Activated naive CD8-positive, alpha-beta T cell treated with anti-CD3 and anti-CD28 coated beads, Interleukin-2, amount 50 U/mL, for 24 hours (primary cell): ENCODE measurements around the gene TMEM132D.

ENCODE experiments used
- ATAC-seq: fragments of 150-1000 bp; cut with Tn5 transposase; one replicate; pipeline ENCODE4 v1.10.0; 2021
- DNase-seq: peaks from one replicate; pipeline ENCODE4 v3.0.0; 2021
- H3K27ac Mint-ChIP-seq: one replicate; pipeline ENCODE4 v1.8.0; 2021; ENCODE audit warnings: mild to moderate bottlenecking, mixed read lengths
- H3K27me3 Mint-ChIP-seq: one replicate; pipeline ENCODE4 v1.8.0; 2021; ENCODE audit warnings: mixed read lengths
- H3K36me3 Mint-ChIP-seq: one replicate; pipeline ENCODE4 v1.8.0; 2021; ENCODE audit warnings: low read depth, mixed read lengths
- H3K4me1 Mint-ChIP-seq: one replicate; pipeline ENCODE4 v1.8.0; 2021; ENCODE audit warnings: mixed read lengths
- H3K4me3 Mint-ChIP-seq: one replicate; pipeline ENCODE4 v1.8.0; 2021; ENCODE audit warnings: mild to moderate bottlenecking, moderate library complexity, mixed read lengths
- H3K9me3 Mint-ChIP-seq: one replicate; pipeline ENCODE4 v1.8.0; 2021; ENCODE audit warnings: mixed read lengths

TMEM132D gene

DNA sequence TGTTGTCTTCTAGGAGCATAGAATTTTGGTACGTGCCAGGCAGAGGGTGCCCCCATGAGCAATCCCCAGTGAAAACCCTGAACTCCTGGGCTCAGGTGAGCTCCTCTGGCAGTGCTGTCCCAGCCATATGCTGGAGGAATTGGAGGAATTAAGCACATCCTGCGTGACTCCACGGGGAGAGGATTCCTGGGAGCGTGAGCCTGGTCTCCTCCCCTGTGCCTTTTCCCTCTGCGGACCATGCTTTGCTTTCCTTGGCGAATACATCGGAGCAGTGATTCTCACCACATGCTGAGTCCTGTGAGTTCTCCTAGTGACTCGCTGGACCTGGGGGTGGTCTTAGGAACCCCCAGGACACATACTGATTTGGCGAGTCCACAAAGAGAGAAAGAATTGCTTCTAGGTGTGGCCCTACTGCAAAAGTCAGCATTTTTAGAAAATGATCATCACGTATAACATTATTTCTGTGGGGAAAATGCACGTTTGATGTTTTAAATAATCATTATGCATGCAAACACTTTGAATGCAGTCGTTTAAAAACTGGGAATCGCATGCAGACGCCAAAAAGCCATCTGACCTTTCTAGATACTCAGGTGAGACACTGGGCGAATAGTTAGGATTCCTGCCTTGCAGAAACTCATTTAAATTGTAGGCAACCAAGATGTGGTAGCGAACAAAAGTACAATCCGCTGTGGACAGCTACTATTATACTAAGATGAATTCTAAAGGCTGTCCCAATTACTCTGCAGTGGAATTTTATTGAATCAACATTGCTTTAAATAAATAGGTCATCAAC lies 370.9 kb downstream of the TMEM132D start:
- H3K4me3 Mint-ChIP-seq = no peak overlapping the region
- ATAC-seq (no peak), DNase-seq (no peak)
- H3K4me1 Mint-ChIP-seq = no peaks in the 10 kb centered on the region
- H3K36me3 Mint-ChIP-seq = no peaks in the 10 kb centered on the region
- no peaks in the 10 kb centered on the region for H3K27me3 Mint-ChIP-seq
- H3K27ac Mint-ChIP-seq = no peak overlapping the region
- H3K9me3 Mint-ChIP-seq = peaks cover 12% of the 10 kb centered on the region

DNA sequence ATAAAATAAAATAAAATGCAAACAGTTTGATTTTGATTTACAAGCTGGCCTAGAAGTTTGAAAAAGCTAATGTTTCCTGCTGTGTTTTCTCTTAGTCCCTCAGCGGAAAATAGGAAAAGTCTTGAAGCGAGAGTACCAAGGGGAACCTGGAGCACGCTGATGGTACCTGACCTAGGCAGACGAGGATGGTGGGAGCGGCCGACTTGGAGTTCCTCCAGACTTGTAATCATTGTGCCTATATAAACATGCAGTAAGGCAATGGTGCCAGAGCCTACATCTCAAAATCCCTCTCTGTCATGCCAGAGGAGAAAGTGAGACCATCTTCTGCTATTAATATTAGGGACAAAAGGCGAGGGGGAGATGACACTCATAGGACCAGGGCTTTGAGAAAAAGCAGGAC lies 371.7 kb downstream of the TMEM132D start:
- ATAC-seq (no peak), DNase-seq (no peak)
- Mint-ChIP-seq H3K4me1 (no peaks in the 10 kb centered on the region), H3K4me3 (no peak overlapping the region), H3K27ac (no peak overlapping the region), H3K9me3 (peaks cover 8% of the 10 kb centered on the region), H3K36me3 (no peaks in the 10 kb centered on the region), H3K27me3 (no peaks in the 10 kb centered on the region)

DNA sequence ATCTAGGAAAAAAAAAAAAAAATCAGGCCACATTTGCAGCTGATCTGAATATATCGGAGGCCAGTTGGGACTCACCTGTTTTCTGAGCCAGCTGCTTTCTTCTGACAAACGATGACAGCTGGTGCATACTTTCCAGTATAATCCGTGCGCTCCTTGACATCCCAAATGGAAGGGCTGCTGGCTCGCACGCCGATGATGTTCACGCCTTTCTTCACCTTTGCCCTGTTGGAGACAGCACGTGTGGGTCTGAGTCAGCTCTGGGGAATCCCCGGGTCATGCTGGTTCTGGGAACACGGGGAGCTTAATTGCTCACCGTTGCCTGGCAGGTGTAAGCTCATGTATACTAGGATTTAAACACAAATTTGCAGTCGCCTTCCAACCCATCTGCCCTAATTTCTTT lies 372.8 kb downstream of the TMEM132D start:
- Mint-ChIP-seq H3K9me3 (peaks cover 8% of the 10 kb centered on the region), H3K27ac (no peak overlapping the region), H3K4me3 (no peak overlapping the region), H3K36me3 (no peaks in the 10 kb centered on the region), H3K4me1 (no peaks in the 10 kb centered on the region), H3K27me3 (no peaks in the 10 kb centered on the region)
- no peak for ATAC-seq
- no peak for DNase-seq

- ATAC-seq = no peak
- H3K27me3 Mint-ChIP-seq = no peaks in the 10 kb centered on the region
These were observed 373.3 kb downstream of the TMEM132D start for GRCh38 chr12:129530517-129530916.

GRCh38 chr12:129527506-129527905 lies 376.3 kb downstream of the TMEM132D start:
- no peaks in the 10 kb centered on the region for H3K4me1 Mint-ChIP-seq
- ATAC-seq (no peak), DNase-seq (no peak)
- H3K27ac Mint-ChIP-seq = no peak overlapping the region
- peaks cover 8% of the 10 kb centered on the region for H3K9me3 Mint-ChIP-seq
- H3K4me3 Mint-ChIP-seq = no peak overlapping the region
- no peaks in the 10 kb centered on the region for H3K36me3 Mint-ChIP-seq
- H3K27me3 Mint-ChIP-seq = no peaks in the 10 kb centered on the region

More at GRCh38 chr12:129530517-129530916, 373.3 kb downstream of the TMEM132D start:
- no peak for DNase-seq
- H3K27ac Mint-ChIP-seq = no peak overlapping the region
- no peaks in the 10 kb centered on the region for H3K36me3 Mint-ChIP-seq
- no peaks in the 10 kb centered on the region for H3K4me1 Mint-ChIP-seq
- H3K4me3 Mint-ChIP-seq = no peak overlapping the region
- H3K9me3 Mint-ChIP-seq = peaks cover 8% of the 10 kb centered on the region

DNA sequence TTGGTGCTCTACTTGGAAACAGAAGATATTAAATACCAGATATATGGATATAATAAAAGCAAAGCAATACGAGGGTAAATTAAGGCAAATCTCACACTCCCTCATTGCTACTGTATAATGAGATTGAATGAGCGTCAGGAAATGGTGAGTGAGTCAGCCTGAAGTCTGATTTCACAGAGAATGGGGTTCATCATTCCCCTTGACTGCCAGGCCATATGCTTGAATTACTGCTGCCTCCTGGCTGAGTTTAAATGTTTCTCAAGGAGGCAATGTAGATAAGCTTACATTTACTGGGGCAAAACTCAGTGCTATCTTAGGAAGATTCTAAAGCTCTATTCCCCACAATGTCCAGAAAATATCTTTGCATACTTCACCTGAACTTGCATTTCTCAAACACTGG lies 380.2 kb downstream of the TMEM132D start:
- H3K9me3 Mint-ChIP-seq = peaks cover 8% of the 10 kb centered on the region
- no peak overlapping the region for H3K27ac Mint-ChIP-seq
- no peaks in the 10 kb centered on the region for H3K36me3 Mint-ChIP-seq
- no peaks in the 10 kb centered on the region for H3K27me3 Mint-ChIP-seq
- DNase-seq = no peak
- H3K4me1 Mint-ChIP-seq = no peaks in the 10 kb centered on the region
- H3K4me3 Mint-ChIP-seq = no peak overlapping the region
- ATAC-seq = no peak

DNA sequence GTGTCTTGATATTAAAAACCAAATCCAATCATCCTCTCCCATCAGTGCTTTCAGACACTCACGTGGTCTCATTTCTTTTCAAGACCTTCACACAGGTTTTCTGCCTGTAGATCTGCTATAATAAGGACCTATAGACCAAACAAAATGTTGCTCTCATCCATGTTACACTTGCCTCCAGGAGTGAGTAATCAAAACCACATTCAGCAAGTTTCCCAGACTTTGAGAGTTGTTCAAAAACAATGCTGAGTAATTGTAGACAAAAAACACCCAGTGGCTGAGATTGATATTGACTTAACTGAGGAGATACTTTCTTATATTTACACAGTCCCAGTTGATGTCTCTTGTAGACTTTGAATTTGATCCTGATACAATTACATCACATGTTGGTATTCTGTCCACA lies 383.1 kb downstream of the TMEM132D start:
- DNase-seq = no peak
- no peak for ATAC-seq
- H3K36me3 Mint-ChIP-seq = no peaks in the 10 kb centered on the region
- H3K27ac Mint-ChIP-seq = no peak overlapping the region
- no peaks in the 10 kb centered on the region for H3K4me1 Mint-ChIP-seq
- peaks cover 20% of the 10 kb centered on the region for H3K9me3 Mint-ChIP-seq
- H3K4me3 Mint-ChIP-seq = no peak overlapping the region
- no peaks in the 10 kb centered on the region for H3K27me3 Mint-ChIP-seq

DNA sequence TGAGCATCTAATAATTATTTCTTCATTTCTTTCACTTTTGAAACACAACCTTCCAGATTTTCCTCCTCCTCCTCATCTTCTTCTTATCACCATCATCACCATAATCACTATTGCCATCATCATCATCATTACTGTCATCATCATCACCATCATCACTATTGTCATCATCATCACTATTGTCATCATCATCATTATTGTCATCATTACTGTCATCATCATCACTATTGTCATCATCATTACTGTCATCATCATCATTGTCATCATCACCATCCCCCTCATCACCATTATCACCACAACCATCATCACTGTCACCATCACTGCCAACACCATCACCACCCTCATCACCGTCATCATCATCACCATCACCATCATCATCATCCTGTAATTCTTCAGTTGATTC lies 400.0 kb downstream of the TMEM132D start:
- H3K27ac Mint-ChIP-seq = no peak overlapping the region
- no peaks in the 10 kb centered on the region for H3K27me3 Mint-ChIP-seq
- no peak for DNase-seq
- no peak for ATAC-seq
- no peak overlapping the region for H3K4me3 Mint-ChIP-seq
- H3K36me3 Mint-ChIP-seq = no peaks in the 10 kb centered on the region
- no peaks in the 10 kb centered on the region for H3K4me1 Mint-ChIP-seq
- H3K9me3 Mint-ChIP-seq = peaks cover 20% of the 10 kb centered on the region

GRCh38 chr12:129496226-129496625 lies 407.6 kb downstream of the TMEM132D start:
- no peaks in the 10 kb centered on the region for H3K36me3 Mint-ChIP-seq
- H3K9me3 Mint-ChIP-seq = peaks cover 10% of the 10 kb centered on the region

GRCh38 chr12:129494766-129495165 lies 409.1 kb downstream of the TMEM132D start:
- DNase-seq (no peak), ATAC-seq (no peak)
- Mint-ChIP-seq H3K4me1 (no peaks in the 10 kb centered on the region), H3K27me3 (no peaks in the 10 kb centered on the region), H3K4me3 (no peak overlapping the region), H3K9me3 (peaks cover 5% of the 10 kb centered on the region), H3K27ac (no peak overlapping the region), H3K36me3 (no peaks in the 10 kb centered on the region)

More at GRCh38 chr12:129496226-129496625, 407.6 kb downstream of the TMEM132D start:
- DNase-seq (no peak), ATAC-seq (no peak)
- H3K4me1 Mint-ChIP-seq = no peaks in the 10 kb centered on the region
- H3K4me3 Mint-ChIP-seq = no peak overlapping the region
- no peak overlapping the region for H3K27ac Mint-ChIP-seq
- no peaks in the 10 kb centered on the region for H3K27me3 Mint-ChIP-seq

DNA sequence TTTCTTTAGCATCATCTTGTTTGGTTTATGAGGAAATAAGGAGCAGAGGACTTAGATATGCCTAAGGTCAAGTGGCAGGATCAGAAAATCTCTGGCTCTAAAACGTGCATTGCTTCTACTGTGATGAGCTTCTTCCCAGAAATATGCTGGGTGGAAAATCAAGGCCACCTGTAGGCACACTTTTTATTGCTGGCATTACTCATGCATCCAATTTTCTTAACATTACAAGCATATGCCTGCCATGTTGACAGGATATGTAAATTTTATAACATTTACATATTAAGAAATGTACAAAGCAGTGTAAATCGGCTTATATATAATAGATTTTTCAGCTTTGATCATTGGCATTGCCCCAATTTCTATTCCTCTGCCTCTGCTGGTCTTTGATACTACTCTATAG lies 409.6 kb downstream of the TMEM132D start:
- DNase-seq (no peak), ATAC-seq (no peak)
- H3K27ac Mint-ChIP-seq = no peak overlapping the region
- H3K27me3 Mint-ChIP-seq = no peaks in the 10 kb centered on the region
- no peaks in the 10 kb centered on the region for H3K4me1 Mint-ChIP-seq
- H3K9me3 Mint-ChIP-seq = peaks cover 2% of the 10 kb centered on the region
- no peaks in the 10 kb centered on the region for H3K36me3 Mint-ChIP-seq
- H3K4me3 Mint-ChIP-seq = no peak overlapping the region

DNA sequence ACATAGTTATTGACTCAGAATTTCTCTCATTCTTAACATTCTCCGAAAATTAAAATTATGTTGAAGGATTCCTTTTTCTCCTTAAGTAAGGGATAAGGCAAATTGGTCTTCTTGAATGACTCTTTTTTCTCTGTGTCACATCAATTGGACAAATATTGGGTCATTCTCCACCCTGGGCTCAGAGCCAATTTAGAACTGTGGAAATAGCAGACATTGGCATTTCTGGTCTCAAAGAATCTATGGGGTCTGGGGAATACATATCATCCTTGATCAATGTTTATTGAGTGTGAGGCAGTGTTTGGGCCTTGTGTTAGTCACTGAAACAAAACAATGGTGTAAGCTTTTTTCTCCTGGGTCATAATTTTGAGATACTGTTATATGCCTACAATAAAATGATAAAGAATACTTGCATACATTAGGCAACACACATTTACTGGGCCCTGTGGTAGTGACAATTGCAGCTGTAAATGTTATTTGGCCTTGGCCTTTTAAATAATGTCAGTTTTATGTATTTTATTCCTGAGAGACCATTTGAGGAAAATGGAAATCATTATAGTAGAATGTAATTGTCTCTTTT lies 414.6 kb downstream of the TMEM132D start:
- H3K4me3 Mint-ChIP-seq = no peak overlapping the region
- H3K36me3 Mint-ChIP-seq = no peaks in the 10 kb centered on the region

GRCh38 chr12:129486931-129487330 lies 416.9 kb downstream of the TMEM132D start:
- no peak overlapping the region for H3K4me3 Mint-ChIP-seq
- H3K9me3 Mint-ChIP-seq = no peaks in the 10 kb centered on the region
- H3K27ac Mint-ChIP-seq = no peak overlapping the region
- H3K27me3 Mint-ChIP-seq = no peaks in the 10 kb centered on the region
- ATAC-seq (no peak), DNase-seq (no peak)
- no peaks in the 10 kb centered on the region for H3K36me3 Mint-ChIP-seq
- no peaks in the 10 kb centered on the region for H3K4me1 Mint-ChIP-seq

More for the DNA sequence above, 414.6 kb downstream of the TMEM132D start:
- H3K4me1 Mint-ChIP-seq = no peaks in the 10 kb centered on the region
- no peak overlapping the region for H3K27ac Mint-ChIP-seq
- ATAC-seq (no peak), DNase-seq (no peak)
- no peaks in the 10 kb centered on the region for H3K27me3 Mint-ChIP-seq
- H3K9me3 Mint-ChIP-seq = no peaks in the 10 kb centered on the region

DNA sequence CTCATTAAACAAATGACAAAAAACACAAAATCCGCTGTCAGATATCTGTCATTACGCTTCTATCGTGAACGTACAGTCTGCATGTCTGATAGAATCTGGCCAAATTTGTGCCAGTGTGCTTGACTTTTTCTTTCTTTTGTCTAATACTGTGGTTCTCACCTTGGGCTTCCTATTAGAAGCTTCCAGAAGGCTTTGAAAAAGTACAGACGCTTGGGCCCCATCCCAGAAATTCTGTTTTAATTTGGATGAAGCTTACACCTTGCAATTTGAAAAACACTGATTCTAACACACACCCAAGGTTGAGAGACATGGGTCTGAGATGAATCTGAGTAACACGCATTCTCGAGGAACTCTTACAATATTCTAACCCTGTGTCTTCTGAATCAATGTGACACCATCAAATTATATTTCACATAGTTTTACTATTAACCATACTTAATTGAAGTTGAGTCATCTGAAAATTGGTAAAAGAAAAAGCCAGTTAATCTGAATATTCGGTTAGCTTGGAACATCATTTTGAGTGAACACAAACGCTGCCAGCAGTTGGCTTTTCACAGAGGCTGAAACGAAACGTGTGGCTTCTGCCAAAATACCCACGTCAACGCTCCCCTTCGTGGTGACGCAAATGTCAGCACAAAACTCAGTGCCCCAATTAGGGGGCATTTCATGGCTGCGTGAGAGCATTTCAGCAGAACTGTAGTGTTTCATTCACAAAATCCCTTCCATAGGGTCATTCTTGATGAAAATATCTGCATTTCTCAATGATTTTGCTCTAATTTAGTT lies 420.5 kb downstream of the TMEM132D start:
- H3K4me1 Mint-ChIP-seq = no peaks in the 10 kb centered on the region
- no peaks in the 10 kb centered on the region for H3K36me3 Mint-ChIP-seq
- H3K27me3 Mint-ChIP-seq = no peaks in the 10 kb centered on the region
- no peak for DNase-seq
- H3K4me3 Mint-ChIP-seq = no peak overlapping the region
- no peak for ATAC-seq
- no peak overlapping the region for H3K27ac Mint-ChIP-seq
- H3K9me3 Mint-ChIP-seq = peaks cover 3% of the 10 kb centered on the region

DNA sequence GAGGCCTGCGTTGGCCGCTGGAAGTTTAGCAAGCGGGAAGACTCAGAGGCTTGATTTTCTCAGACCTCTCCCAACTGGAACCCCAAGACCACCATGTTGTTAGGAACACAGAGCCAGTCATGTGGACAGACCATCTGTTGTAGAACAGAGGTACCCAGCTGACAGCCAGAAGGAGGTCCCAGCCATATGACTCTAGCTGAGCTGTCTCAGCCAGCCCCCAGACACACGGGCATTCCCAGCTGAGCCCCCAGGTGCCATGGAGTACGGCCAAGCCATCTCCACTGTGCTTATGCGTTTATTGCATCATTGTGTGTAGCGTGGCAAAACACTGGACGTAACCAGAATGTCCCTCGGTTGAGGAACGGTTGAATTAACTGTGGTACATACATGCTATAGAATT lies 421.9 kb downstream of the TMEM132D start:
- Mint-ChIP-seq H3K27me3 (no peaks in the 10 kb centered on the region), H3K27ac (no peak overlapping the region), H3K4me1 (no peaks in the 10 kb centered on the region), H3K36me3 (no peaks in the 10 kb centered on the region), H3K4me3 (no peak overlapping the region), H3K9me3 (peaks cover 3% of the 10 kb centered on the region)
- no peak for DNase-seq
- ATAC-seq = no peak
